Measurements from ENCODE around the gene MORC2. TPM values are rescaled to one million over a fixed set of nuclear protein-coding genes. Genes with fewer than 3 reads are reported as not detected.

The MORC2 gene
- polyA plus RNA-seq, 1 experiment: 9.0 TPM

- Histone ChIP-seq H3K27me3 (ENCODE audit: control insufficient read depth, insufficient read depth, low read length) (no peaks in the 10 kb centered on the region), H3K36me3 (ENCODE audit: control insufficient read depth, insufficient read depth, low read length) (no peaks in the 10 kb centered on the region), H3K4me3 (ENCODE audit: low read depth, low read length) (no peak overlapping the region)
- ChIA-PET POLR2A (no interaction called here), CTCF (interaction anchor here (1.0 to 1.9 kb wide), 6 partner anchors 9 to 260 kb away, joined by 3 to 8 read pairs (median 4); no protein-coding TSS in a partner anchor)
- no peak for TF ChIP-seq CTCF (IDR thresholded peaks at IDR 0.05; ENCODE audit: insufficient read depth, low read depth, low read length)
- no peak for DNase-seq (ENCODE audit: low read depth)
Observed at GRCh38 chr22:30894371-30894740, 74.2 kb downstream of the MORC2 start.

GRCh38 chr22:30893434-30894370 lies 74.9 kb downstream of the MORC2 start:
- Histone ChIP-seq H3K36me3 (ENCODE audit: control insufficient read depth, insufficient read depth, low read length) (no peaks in the 10 kb centered on the region), H3K27me3 (ENCODE audit: control insufficient read depth, insufficient read depth, low read length) (no peaks in the 10 kb centered on the region), H3K4me3 (ENCODE audit: low read depth, low read length) (no peak overlapping the region)
- POLR2A ChIA-PET: interaction anchor here (0.6 kb wide), 1 partner anchor 18 kb away, joined by 3 read pairs; no protein-coding TSS in a partner anchor
- CTCF ChIA-PET: interaction anchor here (0.8 to 1.9 kb wide), 7 partner anchors 8 to 260 kb away, joined by 3 to 8 read pairs (median 4); no protein-coding TSS in a partner anchor
- DNase-seq (ENCODE audit: low read depth): no peak
- no peak for TF ChIP-seq CTCF (IDR thresholded peaks at IDR 0.05; ENCODE audit: insufficient read depth, low read depth, low read length)

- DNase-seq (ENCODE audit: low read depth): no peak
- ChIA-PET POLR2A (interaction anchor here (0.6 kb wide), 1 partner anchor 19 kb away, joined by 3 read pairs; no protein-coding TSS in a partner anchor), CTCF (interaction anchor here (0.8 to 4.6 kb wide), 4 partner anchors 13 to 128 kb away, joined by 3 to 44 read pairs (median 19); no protein-coding TSS in a partner anchor)
- H3K27me3 ChIP-seq (ENCODE audit: control insufficient read depth, insufficient read depth, low read length): no peaks in the 10 kb centered on the region
- no peak for TF ChIP-seq CTCF (IDR thresholded peaks at IDR 0.05; ENCODE audit: insufficient read depth, low read depth, low read length)
- no peaks in the 10 kb centered on the region for H3K36me3 ChIP-seq (ENCODE audit: control insufficient read depth, insufficient read depth, low read length)
- H3K4me3 ChIP-seq (ENCODE audit: low read depth, low read length): no peak overlapping the region
Observed at GRCh38 chr22:30892731-30893221, 75.8 kb downstream of the MORC2 start.

- H3K27me3 ChIP-seq (ENCODE audit: control insufficient read depth, insufficient read depth, low read length): no peaks in the 10 kb centered on the region
- no peak for TF ChIP-seq CTCF (IDR thresholded peaks at IDR 0.05; ENCODE audit: insufficient read depth, low read depth, low read length)
- H3K4me3 ChIP-seq (ENCODE audit: low read depth, low read length): no peak overlapping the region
- no peak for DNase-seq (ENCODE audit: low read depth)
- CTCF ChIA-PET: interaction anchor here (3.4 to 4.6 kb wide), 2 partner anchors 13 to 128 kb away, joined by 35 to 44 read pairs; no protein-coding TSS in a partner anchor
- POLR2A ChIA-PET: no interaction called here
- no peaks in the 10 kb centered on the region for H3K36me3 ChIP-seq (ENCODE audit: control insufficient read depth, insufficient read depth, low read length)
Observed at GRCh38 chr22:30892286-30892685, 76.3 kb downstream of the MORC2 start.

GRCh38 chr22:30891781-30892180 lies 76.8 kb downstream of the MORC2 start:
- Histone ChIP-seq H3K4me3 (ENCODE audit: low read depth, low read length) (no peak overlapping the region), H3K36me3 (ENCODE audit: control insufficient read depth, insufficient read depth, low read length) (no peaks in the 10 kb centered on the region), H3K27me3 (ENCODE audit: control insufficient read depth, insufficient read depth, low read length) (no peaks in the 10 kb centered on the region)
- POLR2A ChIA-PET: no interaction called here
- CTCF ChIA-PET: interaction anchor here (1.0 to 4.6 kb wide), 7 partner anchors 11 to 127 kb away, joined by 4 to 44 read pairs (median 18); no protein-coding TSS in a partner anchor
- no peak for TF ChIP-seq CTCF (IDR thresholded peaks at IDR 0.05; ENCODE audit: insufficient read depth, low read depth, low read length)
- DNase-seq (ENCODE audit: low read depth): no peak
